ENCODE results near the gene HIRIP3.
A peak's percentile ranks its signal among the peaks of the same experiment; 100 is the strongest.
"Not testable (repeated sequence)": the region's sequence is repeated elsewhere in the genome, so short reads cannot be mapped to it uniquely, and the experiment has no call there.

The HIRIP3 gene, protein sequence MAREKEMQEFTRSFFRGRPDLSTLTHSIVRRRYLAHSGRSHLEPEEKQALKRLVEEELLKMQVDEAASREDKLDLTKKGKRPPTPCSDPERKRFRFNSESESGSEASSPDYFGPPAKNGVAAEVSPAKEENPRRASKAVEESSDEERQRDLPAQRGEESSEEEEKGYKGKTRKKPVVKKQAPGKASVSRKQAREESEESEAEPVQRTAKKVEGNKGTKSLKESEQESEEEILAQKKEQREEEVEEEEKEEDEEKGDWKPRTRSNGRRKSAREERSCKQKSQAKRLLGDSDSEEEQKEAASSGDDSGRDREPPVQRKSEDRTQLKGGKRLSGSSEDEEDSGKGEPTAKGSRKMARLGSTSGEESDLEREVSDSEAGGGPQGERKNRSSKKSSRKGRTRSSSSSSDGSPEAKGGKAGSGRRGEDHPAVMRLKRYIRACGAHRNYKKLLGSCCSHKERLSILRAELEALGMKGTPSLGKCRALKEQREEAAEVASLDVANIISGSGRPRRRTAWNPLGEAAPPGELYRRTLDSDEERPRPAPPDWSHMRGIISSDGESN
- total RNA-seq, result 10.0 to 15.5 (median 11.6) reads per million in 3 donors

DNA sequence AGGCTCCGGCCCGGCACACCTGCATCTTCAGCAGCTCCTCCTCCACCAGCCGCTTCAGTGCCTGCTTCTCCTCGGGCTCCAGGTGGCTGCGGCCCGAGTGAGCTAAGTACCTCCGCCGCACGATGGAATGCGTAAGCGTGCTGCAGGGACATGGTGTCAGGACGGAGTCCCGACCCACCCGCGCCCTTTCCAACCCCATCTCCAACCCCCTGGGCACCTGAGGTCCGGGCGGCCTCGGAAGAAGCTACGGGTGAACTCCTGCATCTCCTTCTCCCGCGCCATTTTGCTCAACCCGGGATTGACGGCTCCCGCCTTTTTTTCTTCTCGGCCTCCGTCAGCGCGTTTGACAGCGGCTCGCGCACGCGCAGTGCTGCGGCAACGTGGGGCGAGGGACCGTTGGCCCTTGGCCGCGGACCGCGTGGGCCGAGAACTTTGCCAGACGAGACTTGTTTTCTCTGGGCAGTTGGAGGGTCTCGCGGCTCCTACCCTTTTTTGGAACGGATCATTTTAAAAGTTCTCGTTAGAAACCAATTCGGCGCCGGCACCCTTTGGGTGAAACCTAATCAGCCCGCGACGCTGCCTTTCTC, at the start of gene HIRIP3:
Gene HIRIP3 (minus strand): TSS at position 294 of the 587 bp plus-strand sequence. CDS start 12 bp downstream, at position 282.
- H3K4me1 ChIP-seq (ENCODE audit: control insufficient read depth, insufficient read depth, low read length, poor library complexity, severe bottlenecking), result peaks cover 17% of the 10 kb centered on the region
- H3K27me3 ChIP-seq (replicated peaks; ENCODE audit: control insufficient read depth, insufficient read depth, low read length, poor library complexity, severe bottlenecking), result no peaks in the 10 kb centered on the region
- peak within 1 kb of the TSS; percentile 99 for H3K27ac ChIP-seq (ENCODE audit: insufficient read depth, low read length, poor library complexity, severe bottlenecking)
- H3K4me3 ChIP-seq (ENCODE audit: insufficient read depth, low read depth, low read length, poor library complexity, severe bottlenecking), result peak within 1 kb of the TSS; percentile 96
- H3K36me3 ChIP-seq (ENCODE audit: control insufficient read depth, insufficient read depth, low read length), result peaks cover 40% of the 10 kb centered on the region
- no peaks in the 10 kb centered on the region for H3K9me3 ChIP-seq (ENCODE audit: control insufficient read depth, low read length)
- DNase-seq, result peak; percentile 74 to 84 (median 78)

DNA sequence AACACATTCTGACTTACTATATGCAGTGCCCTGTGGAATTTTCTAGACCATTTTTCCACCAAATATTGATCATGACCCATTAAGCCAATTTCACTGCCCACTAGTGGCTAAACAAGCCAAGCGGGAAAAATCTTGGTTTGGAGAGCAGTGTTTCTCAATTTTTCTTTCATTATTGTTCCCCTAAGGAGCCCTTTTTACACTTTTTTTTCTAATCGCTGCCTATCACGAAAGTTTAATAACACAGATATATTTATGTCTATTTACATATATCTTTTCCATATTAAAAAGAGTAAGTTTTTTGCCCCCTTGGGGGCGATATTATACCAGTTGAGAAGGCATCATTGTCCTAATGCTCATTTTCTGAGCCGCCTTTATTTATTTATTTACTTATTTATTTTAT, 46.4 kb upstream of the HIRIP3 start:
- DNase-seq, result no peak

DNA sequence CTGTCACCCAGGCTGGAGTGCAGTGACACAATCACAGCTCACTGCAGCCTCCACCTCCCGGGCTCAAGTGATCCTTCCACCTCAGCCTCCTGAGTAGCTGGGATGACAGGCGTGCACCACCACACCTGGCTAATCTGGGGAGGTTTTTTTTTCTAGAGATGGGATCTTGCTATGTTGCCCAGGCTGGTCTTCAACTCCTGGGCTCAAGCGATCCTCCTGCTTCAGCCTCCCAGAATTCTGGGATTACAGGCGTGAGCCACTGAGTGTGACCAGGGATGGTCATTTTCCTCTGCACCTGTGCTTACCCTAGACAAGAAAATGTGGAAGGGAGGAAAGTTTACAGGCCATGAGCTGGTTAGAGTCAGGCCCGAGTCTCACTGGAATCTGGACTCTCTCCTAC, 45.3 kb upstream of the HIRIP3 start:
- H3K9me3 ChIP-seq (ENCODE audit: control insufficient read depth, low read length); H3K4me1 ChIP-seq (ENCODE audit: control insufficient read depth, insufficient read depth, low read length, poor library complexity, severe bottlenecking); DNase-seq; H3K27ac ChIP-seq (ENCODE audit: insufficient read depth, low read length, poor library complexity, severe bottlenecking); H3K36me3 ChIP-seq (ENCODE audit: control insufficient read depth, insufficient read depth, low read length); H3K4me3 ChIP-seq (ENCODE audit: insufficient read depth, low read depth, low read length, poor library complexity, severe bottlenecking); H3K27me3 ChIP-seq (replicated peaks; ENCODE audit: control insufficient read depth, insufficient read depth, low read length, poor library complexity, severe bottlenecking): not testable (repeated sequence)

More for the DNA sequence above, 46.4 kb upstream of the HIRIP3 start:
- H3K4me1 ChIP-seq (ENCODE audit: control insufficient read depth, insufficient read depth, low read length, poor library complexity, severe bottlenecking), result no peaks in the 10 kb centered on the region
- H3K27ac ChIP-seq (ENCODE audit: insufficient read depth, low read length, poor library complexity, severe bottlenecking), result no peak overlapping the region
- no peaks in the 10 kb centered on the region for H3K27me3 ChIP-seq (replicated peaks; ENCODE audit: control insufficient read depth, insufficient read depth, low read length, poor library complexity, severe bottlenecking)
- H3K36me3 ChIP-seq (ENCODE audit: control insufficient read depth, insufficient read depth, low read length), result no peaks in the 10 kb centered on the region
- no peak overlapping the region for H3K4me3 ChIP-seq (ENCODE audit: insufficient read depth, low read depth, low read length, poor library complexity, severe bottlenecking)
- no peaks in the 10 kb centered on the region for H3K9me3 ChIP-seq (ENCODE audit: control insufficient read depth, low read length)

DNA sequence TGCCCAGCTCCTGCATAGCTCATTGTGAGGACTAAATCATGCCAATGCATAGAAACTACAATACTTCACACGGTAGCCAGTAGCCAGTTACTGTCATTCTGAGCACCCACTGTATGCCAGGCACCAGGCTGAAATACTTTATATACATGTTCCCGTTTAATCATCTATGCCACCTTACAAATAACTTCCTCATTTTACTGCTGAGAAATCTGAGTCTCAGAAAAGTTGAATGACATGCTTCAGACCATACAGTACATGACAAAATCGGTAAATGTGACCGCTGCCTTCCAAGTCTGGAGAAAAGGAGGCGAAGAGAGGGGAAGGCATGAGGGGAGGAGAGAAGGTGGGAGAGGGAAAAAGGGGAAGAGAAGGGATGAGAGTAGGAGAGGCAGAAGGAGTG, 44.8 kb upstream of the HIRIP3 start:
- Histone ChIP-seq H3K27me3 (replicated peaks; ENCODE audit: control insufficient read depth, insufficient read depth, low read length, poor library complexity, severe bottlenecking) (no peaks in the 10 kb centered on the region), H3K4me3 (ENCODE audit: insufficient read depth, low read depth, low read length, poor library complexity, severe bottlenecking) (no peak overlapping the region), H3K9me3 (ENCODE audit: control insufficient read depth, low read length) (no peaks in the 10 kb centered on the region), H3K4me1 (ENCODE audit: control insufficient read depth, insufficient read depth, low read length, poor library complexity, severe bottlenecking) (no peaks in the 10 kb centered on the region), H3K27ac (ENCODE audit: insufficient read depth, low read length, poor library complexity, severe bottlenecking) (no peak overlapping the region), H3K36me3 (ENCODE audit: control insufficient read depth, insufficient read depth, low read length) (no peaks in the 10 kb centered on the region)
- DNase-seq, result no peak

DNA sequence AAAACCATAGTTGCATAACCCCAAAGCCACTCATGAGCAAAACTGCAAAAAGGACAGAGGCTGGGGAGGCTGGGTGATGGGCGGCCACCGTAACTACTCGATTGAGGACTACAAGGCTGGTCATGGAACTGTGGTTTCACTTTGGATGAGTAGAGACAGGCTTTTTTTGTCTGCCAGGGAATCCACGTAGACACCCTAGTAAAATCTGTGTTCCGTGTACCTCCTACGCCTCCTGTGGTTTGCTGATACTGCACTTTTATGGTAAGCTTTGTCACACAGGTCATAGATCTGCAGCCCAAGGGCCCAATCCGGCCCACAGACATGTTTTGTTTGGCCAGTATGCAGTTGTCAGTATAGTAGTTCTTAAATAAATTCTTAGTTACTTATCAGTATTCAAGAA, 37.9 kb upstream of the HIRIP3 start:
- H3K4me3 ChIP-seq (ENCODE audit: insufficient read depth, low read depth, low read length, poor library complexity, severe bottlenecking), result no peak overlapping the region
- no peak for DNase-seq
- no peak overlapping the region for H3K27ac ChIP-seq (ENCODE audit: insufficient read depth, low read length, poor library complexity, severe bottlenecking)
- H3K36me3 ChIP-seq (ENCODE audit: control insufficient read depth, insufficient read depth, low read length), result no peaks in the 10 kb centered on the region
- H3K9me3 ChIP-seq (ENCODE audit: control insufficient read depth, low read length), result no peaks in the 10 kb centered on the region
- H3K4me1 ChIP-seq (ENCODE audit: control insufficient read depth, insufficient read depth, low read length, poor library complexity, severe bottlenecking), result no peaks in the 10 kb centered on the region
- H3K27me3 ChIP-seq (replicated peaks; ENCODE audit: control insufficient read depth, insufficient read depth, low read length, poor library complexity, severe bottlenecking), result peaks cover 25% of the 10 kb centered on the region

DNA sequence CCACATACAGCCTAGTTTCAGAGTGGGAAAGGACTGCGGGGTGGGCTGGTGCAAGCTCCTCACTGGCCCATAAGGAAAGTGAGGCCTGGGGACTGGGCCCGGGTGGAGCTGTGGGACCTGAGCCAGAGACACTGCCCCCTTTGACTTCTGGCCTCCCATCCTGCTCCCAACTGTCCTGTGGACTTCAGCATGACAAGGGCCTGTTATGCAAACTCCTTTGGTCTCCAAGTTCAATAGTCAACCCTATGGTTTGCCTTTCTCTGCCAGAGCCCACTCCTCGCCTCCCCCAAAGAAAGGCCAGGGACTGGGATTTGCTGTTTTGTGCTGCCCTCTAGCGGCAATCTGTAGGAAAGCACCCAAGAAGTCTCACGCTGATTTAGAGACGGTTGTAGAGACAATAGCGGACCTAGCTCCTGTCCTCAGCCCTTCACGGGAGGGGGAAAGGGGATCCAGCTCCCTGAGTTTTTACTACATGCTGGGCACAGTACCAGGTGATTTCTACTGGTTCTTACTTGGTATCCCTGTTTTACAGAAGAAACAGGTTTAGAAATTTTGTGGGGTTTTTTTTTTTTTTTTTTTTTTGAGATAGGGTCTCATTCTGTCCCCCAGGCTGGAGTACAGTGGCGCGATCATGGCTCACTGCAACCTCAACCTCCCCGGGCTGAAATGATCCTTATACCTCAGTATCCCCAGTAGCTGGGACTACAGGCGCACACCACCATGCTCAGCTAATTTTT, 36.8 kb upstream of the HIRIP3 start:
- peaks cover 25% of the 10 kb centered on the region for H3K27me3 ChIP-seq (replicated peaks; ENCODE audit: control insufficient read depth, insufficient read depth, low read length, poor library complexity, severe bottlenecking)
- H3K4me1 ChIP-seq (ENCODE audit: control insufficient read depth, insufficient read depth, low read length, poor library complexity, severe bottlenecking), result no peaks in the 10 kb centered on the region
- H3K27ac ChIP-seq (ENCODE audit: insufficient read depth, low read length, poor library complexity, severe bottlenecking), result no peak overlapping the region
- H3K36me3 ChIP-seq (ENCODE audit: control insufficient read depth, insufficient read depth, low read length), result no peaks in the 10 kb centered on the region
- H3K4me3 ChIP-seq (ENCODE audit: insufficient read depth, low read depth, low read length, poor library complexity, severe bottlenecking), result no peak overlapping the region
- H3K9me3 ChIP-seq (ENCODE audit: control insufficient read depth, low read length), result no peaks in the 10 kb centered on the region
- DNase-seq, result peak; percentile 30 to 55 (median 33)

DNA sequence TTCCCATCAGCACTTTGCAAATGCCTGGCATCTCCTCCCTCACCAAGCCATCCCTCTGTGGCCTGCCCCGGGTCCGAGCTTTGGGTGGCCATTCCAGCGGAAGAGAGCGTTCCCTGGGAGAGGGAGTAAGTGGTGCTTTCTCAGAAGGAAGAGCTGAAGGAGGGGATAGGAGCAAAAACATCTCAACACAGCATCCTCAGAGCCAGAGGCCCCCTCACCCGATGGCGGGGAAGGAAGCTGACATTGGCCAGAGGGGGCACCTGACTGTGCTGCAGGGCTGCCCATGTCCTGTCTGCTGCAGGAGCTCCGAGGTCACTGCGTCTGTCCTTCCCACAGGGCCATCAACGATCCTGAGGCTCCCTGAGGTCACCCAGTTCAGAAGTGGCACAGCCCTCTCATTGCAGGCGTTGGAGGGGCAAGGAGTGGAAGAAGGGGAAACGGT, 36.1 kb upstream of the HIRIP3 start:
- Histone ChIP-seq H3K4me3 (ENCODE audit: insufficient read depth, low read depth, low read length, poor library complexity, severe bottlenecking) (no peak overlapping the region), H3K36me3 (ENCODE audit: control insufficient read depth, insufficient read depth, low read length) (no peaks in the 10 kb centered on the region), H3K9me3 (ENCODE audit: control insufficient read depth, low read length) (no peaks in the 10 kb centered on the region), H3K4me1 (ENCODE audit: control insufficient read depth, insufficient read depth, low read length, poor library complexity, severe bottlenecking) (no peaks in the 10 kb centered on the region), H3K27ac (ENCODE audit: insufficient read depth, low read length, poor library complexity, severe bottlenecking) (no peak overlapping the region), H3K27me3 (replicated peaks; ENCODE audit: control insufficient read depth, insufficient read depth, low read length, poor library complexity, severe bottlenecking) (peaks cover 25% of the 10 kb centered on the region)
- DNase-seq, result no peak

DNA sequence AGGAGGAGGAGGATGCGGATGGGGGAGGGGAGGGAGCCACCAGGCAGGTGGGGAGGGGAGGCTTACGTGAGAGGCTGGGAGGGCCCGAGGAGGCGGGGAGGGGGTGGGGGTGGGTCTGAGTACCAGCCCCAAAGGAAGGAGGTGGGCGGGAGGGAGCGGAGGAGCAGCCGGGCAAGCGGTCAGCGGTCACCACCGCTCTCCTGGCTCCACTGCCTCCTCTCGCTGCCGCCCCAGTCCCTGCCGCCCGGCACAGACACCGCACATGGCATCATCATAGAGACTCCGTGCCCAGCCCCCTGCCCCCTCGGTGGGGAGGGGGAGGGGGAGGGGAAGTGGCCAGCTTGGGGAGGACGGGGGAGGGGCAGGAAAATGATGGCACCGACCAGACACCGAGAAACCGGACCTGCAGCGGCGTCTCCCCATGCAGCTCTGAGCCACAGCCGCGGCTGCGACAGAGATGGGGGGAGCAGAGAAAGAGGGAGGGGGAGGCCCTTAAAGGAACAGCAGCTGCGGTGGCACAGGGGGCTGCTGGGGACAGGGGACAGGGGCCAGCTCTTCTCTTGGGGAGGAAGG, 35.5 kb upstream of the HIRIP3 start, which contains the start of gene TLCD3B:
Gene TLCD3B (minus strand): TSS at position 431 of the 573 bp plus-strand sequence. CDS start 744 bp downstream, outside the sequence.
- Histone ChIP-seq H3K4me3 (ENCODE audit: insufficient read depth, low read depth, low read length, poor library complexity, severe bottlenecking) (no peak within 1 kb of the TSS), H3K27ac (ENCODE audit: insufficient read depth, low read length, poor library complexity, severe bottlenecking) (no peak within 1 kb of the TSS), H3K9me3 (ENCODE audit: control insufficient read depth, low read length) (no peaks in the 10 kb centered on the region), H3K4me1 (ENCODE audit: control insufficient read depth, insufficient read depth, low read length, poor library complexity, severe bottlenecking) (no peaks in the 10 kb centered on the region), H3K27me3 (replicated peaks; ENCODE audit: control insufficient read depth, insufficient read depth, low read length, poor library complexity, severe bottlenecking) (peaks cover 25% of the 10 kb centered on the region), H3K36me3 (ENCODE audit: control insufficient read depth, insufficient read depth, low read length) (no peaks in the 10 kb centered on the region)
- DNase-seq, result no peak

DNA sequence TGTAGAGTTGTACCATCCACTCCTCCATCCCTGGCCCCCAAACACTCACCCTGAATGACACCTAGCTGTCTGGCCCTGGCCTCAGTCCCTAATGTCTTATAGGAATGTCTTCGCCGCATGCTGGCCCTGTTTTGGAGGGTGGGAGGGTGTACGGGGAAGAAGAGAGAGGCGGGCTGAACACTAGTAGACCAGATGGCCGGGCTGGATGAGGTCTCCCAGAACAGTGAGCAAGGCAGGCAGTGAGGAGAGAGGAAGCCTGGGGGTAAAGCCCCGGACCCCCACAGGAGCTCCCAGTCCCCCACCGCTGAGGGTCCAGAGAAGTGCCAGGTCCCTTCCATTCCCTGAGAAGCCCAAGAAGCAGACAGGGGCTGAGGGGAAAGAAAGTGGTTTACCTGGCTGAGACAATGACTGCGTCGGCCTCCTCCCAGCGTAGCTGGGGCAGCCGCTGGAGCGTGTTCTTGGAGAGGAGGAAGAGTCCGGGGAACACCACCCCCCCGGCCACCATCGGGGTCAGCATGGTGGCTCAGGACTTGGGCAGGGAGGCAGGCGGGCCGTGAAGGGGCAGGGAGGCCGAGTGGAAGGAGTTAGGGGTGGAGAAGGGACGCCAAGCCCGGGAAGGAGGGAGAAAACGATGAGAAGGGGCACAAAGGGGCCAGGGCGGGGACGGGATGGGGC, 34.7 kb upstream of the HIRIP3 start:
- H3K9me3 ChIP-seq (ENCODE audit: control insufficient read depth, low read length), result no peaks in the 10 kb centered on the region
- peaks cover 25% of the 10 kb centered on the region for H3K27me3 ChIP-seq (replicated peaks; ENCODE audit: control insufficient read depth, insufficient read depth, low read length, poor library complexity, severe bottlenecking)

More for the DNA sequence above, 34.7 kb upstream of the HIRIP3 start:
- no peak for DNase-seq
- no peaks in the 10 kb centered on the region for H3K4me1 ChIP-seq (ENCODE audit: control insufficient read depth, insufficient read depth, low read length, poor library complexity, severe bottlenecking)
- no peaks in the 10 kb centered on the region for H3K36me3 ChIP-seq (ENCODE audit: control insufficient read depth, insufficient read depth, low read length)
- H3K27ac ChIP-seq (ENCODE audit: insufficient read depth, low read length, poor library complexity, severe bottlenecking), result no peak overlapping the region
- H3K4me3 ChIP-seq (ENCODE audit: insufficient read depth, low read depth, low read length, poor library complexity, severe bottlenecking), result no peak overlapping the region

All from effector memory CD4-positive, alpha-beta T cell (primary cell).